Measurements from ENCODE around the gene SLC39A1.

- TF ChIP-seq CTCF (IDR thresholded peaks at IDR 0.05), result no peak
- TF ChIP-seq POLR2AphosphoS5 (IDR thresholded peaks at IDR 0.05), result no peak
- no peak for TF ChIP-seq EP300 (IDR thresholded peaks at IDR 0.05)
Measured at GRCh38 chr1:153939476-153939875, 23.9 kb downstream of the SLC39A1 start.

Measured in sigmoid colon (tissue), 4 donors.